HG02884 (cell line): ENCODE results near the gene ZNF699.
"Not testable (repeated sequence)": the region's sequence is repeated elsewhere in the genome, so short reads cannot be mapped to it uniquely, and the experiment has no call there.

Source experiments
- ATAC-seq: cut with Tn5 transposase; IDR thresholded peaks from one replicate; pipeline ENCODE4 v1.9.1; 2021; ENCODE audit warnings: mild to moderate bottlenecking, moderate library complexity; ENCODE audit not compliant: unreplicated experiment

The ZNF699 gene

GRCh38 chr19:9289231-9289884 is 20.3 kb downstream of the ZNF699 start:
- ATAC-seq = no peak

- ATAC-seq = not testable (repeated sequence)
Measured at GRCh38 chr19:9283485-9283884, 26.2 kb downstream of the ZNF699 start.

- no peak for ATAC-seq
Measured at GRCh38 chr19:9251236-9251635, 58.4 kb downstream of the ZNF699 start.

DNA sequence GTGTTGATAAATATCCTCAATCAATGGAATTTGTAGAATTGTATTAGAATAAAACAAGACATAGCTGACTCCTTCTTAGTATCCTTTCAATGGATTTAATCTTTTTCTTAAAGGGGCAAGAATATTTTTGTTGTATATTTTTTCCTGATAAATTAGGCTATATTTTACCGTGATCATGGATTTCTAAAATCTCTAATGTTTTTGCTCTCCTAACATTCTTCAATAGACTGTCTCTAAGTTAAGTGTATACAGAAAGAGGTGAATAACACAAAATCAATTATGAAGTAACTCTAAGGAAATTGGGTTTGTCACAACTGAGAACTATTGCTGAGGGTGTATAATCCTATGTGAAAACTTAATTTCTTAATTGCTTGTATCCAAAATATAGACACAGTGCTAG is 59.0 kb downstream of the ZNF699 start, which contains the start of gene OR7E24:
Gene OR7E24, plus strand, starts transcription at position 301 of the 400 bp plus-strand sequence. CDS start 114 bp downstream, outside the sequence.
- no peak for ATAC-seq
